GM12872 (cell line): ENCODE measurements around the gene DBH.

Experiments used
- CTCF ChIP-seq: IDR thresholded peaks from 3 replicates; pipeline ENCODE4 v1.5.1; 2011; ENCODE audit warnings: low read depth, mild to moderate bottlenecking, low read length, moderate library complexity; ENCODE audit not compliant: insufficient read depth

Gene DBH

GRCh38 chr9:133628766-133629165, 7.4 kb upstream of the DBH start:
- TF ChIP-seq CTCF, result no peak

GRCh38 chr9:133629221-133630110, 6.7 kb upstream of the DBH start:
- TF ChIP-seq CTCF, result no peak

GRCh38 chr9:133631111-133631510, 5.1 kb upstream of the DBH start:
- TF ChIP-seq CTCF, result no peak

GRCh38 chr9:133632806-133633680, 3.1 kb upstream of the DBH start:
- TF ChIP-seq CTCF, result no peak

GRCh38 chr9:133633681-133634080, 2.5 kb upstream of the DBH start:
- TF ChIP-seq CTCF, result no peak

GRCh38 chr9:133634081-133634691, 2.0 kb upstream of the DBH start:
- TF ChIP-seq CTCF, result no peak

- TF ChIP-seq CTCF, result no peak
Measured at GRCh38 chr9:133635098-133635497, 1.1 kb upstream of the DBH start.
